AML-193 (cell line): ENCODE results near the gene GYPB.
"Not testable (repeated sequence)": the region's sequence is repeated elsewhere in the genome, so short reads cannot be mapped to it uniquely, and the experiment has no call there.

Experiments
- DNase-seq, 2 experiments: peaks; one replicate each; lab custom pipeline; 2025; lab: John Stamatoyannopoulos, UW

The GYPB gene

GRCh38 chr4:144019277-144019676, at the start of gene GYPB:
Gene GYPB, minus strand, starts transcription at chr4:144019380. Its CDS starts 93 bp downstream, at chr4:144019287.
- DNase-seq: not testable (repeated sequence)

GRCh38 chr4:144061556-144061955, 42.4 kb upstream of the GYPB start:
- DNase-seq: not testable (repeated sequence)

- not testable (repeated sequence) for DNase-seq
Observed at GRCh38 chr4:144060234-144060859, 41.2 kb upstream of the GYPB start.

GRCh38 chr4:144056800-144057199, 37.6 kb upstream of the GYPB start:
- DNase-seq: no peak

GRCh38 chr4:144055336-144055735, 36.2 kb upstream of the GYPB start:
- DNase-seq: not testable (repeated sequence)

GRCh38 chr4:144051494-144051893, 32.3 kb upstream of the GYPB start:
- not testable (repeated sequence) for DNase-seq

- not testable (repeated sequence) for DNase-seq
Observed at GRCh38 chr4:144050631-144051030, 31.5 kb upstream of the GYPB start.

- not testable (repeated sequence) for DNase-seq
Observed at GRCh38 chr4:144049495-144050424, 30.6 kb upstream of the GYPB start.

GRCh38 chr4:144044936-144045335, 25.8 kb upstream of the GYPB start:
- not testable (repeated sequence) for DNase-seq

- not testable (repeated sequence) for DNase-seq
Observed at GRCh38 chr4:144032580-144032979, 13.4 kb upstream of the GYPB start.

GRCh38 chr4:144031875-144032274, 12.7 kb upstream of the GYPB start:
- not testable (repeated sequence) for DNase-seq

GRCh38 chr4:144031369-144031768, 12.2 kb upstream of the GYPB start:
- not testable (repeated sequence) for DNase-seq

- not testable (repeated sequence) for DNase-seq
Observed at GRCh38 chr4:144030708-144031107, 11.5 kb upstream of the GYPB start.

- DNase-seq: not testable (repeated sequence)
Observed at GRCh38 chr4:144026682-144027081, 7.5 kb upstream of the GYPB start.

GRCh38 chr4:144024399-144025053, 5.3 kb upstream of the GYPB start:
- DNase-seq: not testable (repeated sequence)

- not testable (repeated sequence) for DNase-seq
Observed at GRCh38 chr4:144022772-144023400, 3.7 kb upstream of the GYPB start.

- peak; percentile 1 for DNase-seq
Observed at GRCh38 chr4:144021336-144021990, 2.3 kb upstream of the GYPB start.

- DNase-seq: not testable (repeated sequence)
Observed at GRCh38 chr4:144018223-144019000, 768 bp downstream of the GYPB start.

- not testable (repeated sequence) for DNase-seq
Observed at GRCh38 chr4:144017271-144017670, 1.9 kb downstream of the GYPB start.

GRCh38 chr4:144016057-144016605, 3.0 kb downstream of the GYPB start:
- not testable (repeated sequence) for DNase-seq
